H54 (cell line): ENCODE results near the gene GBP2.
"Not testable (repeated sequence)": the region's sequence is repeated elsewhere in the genome, so short reads cannot be mapped to it uniquely, and the experiment has no call there.

Experiments
- DNase-seq: peaks from one replicate; pipeline ENCODE4 v3.0.0; 2011; ENCODE audit warnings: low spot score, mixed read lengths; ENCODE audit not compliant: insufficient read length
- FAIRE-seq: peaks from 3 replicates; lab custom pipeline; 2011; peaks lifted over from hg19 to GRCh38; lab: Jason Lieb, UNC
- POLR2A ChIP-seq: IDR thresholded peaks from 2 replicates; pipeline ENCODE4 v1.6.1; 2011; ENCODE audit warnings: low read depth, mild to moderate bottlenecking, low read length

Gene GBP2

GRCh38 chr1:89104147-89104546 is 21.8 kb downstream of the GBP2 start:
- DNase-seq = no peak
- no peak for FAIRE-seq
- no peak for TF ChIP-seq POLR2A

- no peak for TF ChIP-seq POLR2A
- FAIRE-seq = no peak
- no peak for DNase-seq
These were observed 23.9 kb downstream of the GBP2 start for GRCh38 chr1:89102021-89102420.

GRCh38 chr1:89100412-89100811 is 25.5 kb downstream of the GBP2 start:
- FAIRE-seq = no peak
- DNase-seq = no peak
- TF ChIP-seq POLR2A = no peak

GRCh38 chr1:89098857-89099256 is 27.1 kb downstream of the GBP2 start:
- FAIRE-seq (no peak), DNase-seq (no peak)
- no peak for TF ChIP-seq POLR2A

GRCh38 chr1:89095737-89096136 is 30.2 kb downstream of the GBP2 start:
- DNase-seq = no peak
- no peak for FAIRE-seq
- no peak for TF ChIP-seq POLR2A

GRCh38 chr1:89089962-89090361 is 36.0 kb downstream of the GBP2 start:
- no peak for TF ChIP-seq POLR2A
- FAIRE-seq = no peak
- DNase-seq = no peak

- DNase-seq = no peak
- no peak for FAIRE-seq
- TF ChIP-seq POLR2A = no peak
These were observed 37.3 kb downstream of the GBP2 start for GRCh38 chr1:89088572-89088971.

- no peak for TF ChIP-seq POLR2A
- DNase-seq (no peak), FAIRE-seq (no peak)
These were observed 38.7 kb downstream of the GBP2 start for GRCh38 chr1:89087241-89087640.

GRCh38 chr1:89085781-89086180 is 40.1 kb downstream of the GBP2 start:
- FAIRE-seq = peak; percentile 79
- DNase-seq = peak; percentile 19
- no peak for TF ChIP-seq POLR2A

- DNase-seq (no peak), FAIRE-seq (no peak)
- TF ChIP-seq POLR2A = no peak
These were observed 44.9 kb downstream of the GBP2 start for GRCh38 chr1:89081005-89081404.

- DNase-seq, FAIRE-seq: not testable (repeated sequence)
These were observed 45.8 kb downstream of the GBP2 start for GRCh38 chr1:89080068-89080467.

- not testable (repeated sequence) for FAIRE-seq, DNase-seq
These were observed 53.3 kb downstream of the GBP2 start for GRCh38 chr1:89072466-89073065.

GRCh38 chr1:89070509-89070908 is 55.4 kb downstream of the GBP2 start:
- DNase-seq (no peak), FAIRE-seq (peak; percentile 23)
- no peak for TF ChIP-seq POLR2A

- FAIRE-seq = no peak
- no peak for TF ChIP-seq POLR2A
- DNase-seq = no peak
These were observed 56.0 kb downstream of the GBP2 start for GRCh38 chr1:89069951-89070350.

- DNase-seq = no peak
- TF ChIP-seq POLR2A = no peak
- FAIRE-seq = peak; percentile 69
These were observed 57.6 kb downstream of the GBP2 start for GRCh38 chr1:89068291-89068690.
